Astrocyte of the hippocampus (primary cell): ENCODE measurements around the gene SEMA6A.

Experiments
- DNase-seq: peaks from one replicate; pipeline ENCODE4 v3.0.0; 2011; ENCODE audit warnings: low read depth, low spot score

SEMA6A gene

DNA sequence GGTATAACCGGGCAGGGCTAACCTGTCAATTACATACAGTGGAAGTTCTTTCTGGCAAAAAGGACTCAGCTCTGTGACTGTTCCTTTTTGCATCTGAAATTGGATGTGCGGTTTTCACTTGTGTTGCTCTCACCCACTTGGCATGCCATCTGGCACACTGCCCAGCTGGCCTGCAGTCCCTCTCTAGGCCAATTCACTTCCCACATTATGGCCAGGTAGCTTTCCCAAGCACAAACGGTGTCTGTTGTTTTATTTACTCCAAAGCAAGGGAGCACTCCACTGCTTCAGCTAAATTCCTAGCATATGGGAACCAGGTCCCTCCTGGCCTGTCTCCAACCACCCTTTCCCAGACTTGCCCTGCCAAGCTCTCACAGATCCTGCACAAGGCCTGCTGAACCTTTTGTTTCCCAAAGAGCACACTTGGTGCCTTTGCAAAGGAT lies 132.5 kb downstream of the SEMA6A start:
- DNase-seq: peak; percentile 96

- DNase-seq: no peak
These were observed 133.4 kb downstream of the SEMA6A start for GRCh38 chr5:116441223-116441622.

DNA sequence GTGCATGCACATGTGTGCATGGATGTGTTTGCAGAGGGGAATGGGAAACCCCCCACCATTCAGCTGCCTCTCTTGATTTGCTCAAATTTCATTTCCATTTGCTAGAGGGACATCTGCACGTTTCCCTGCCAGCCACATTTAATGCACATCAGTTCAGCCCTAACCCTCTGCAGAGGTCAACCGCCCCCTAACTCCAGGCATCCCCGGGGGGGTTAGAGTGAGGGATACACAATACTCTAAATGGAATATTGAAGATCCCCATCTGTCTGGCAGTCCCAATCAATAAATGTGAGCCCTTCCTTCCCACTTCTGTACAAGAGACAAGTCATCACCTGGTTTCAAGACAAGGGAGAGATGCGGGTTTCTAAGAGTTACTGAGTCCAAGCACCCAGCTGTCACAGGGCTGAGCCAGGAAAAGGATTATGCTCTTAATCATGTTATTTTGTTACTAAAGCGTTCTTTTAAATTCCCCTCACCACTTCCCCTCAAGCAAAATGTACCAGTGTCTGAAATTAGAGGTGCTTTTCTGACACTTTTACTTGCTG lies 134.1 kb downstream of the SEMA6A start:
- no peak for DNase-seq

- no peak for DNase-seq
These were observed 134.7 kb downstream of the SEMA6A start for GRCh38 chr5:116439905-116440304.

GRCh38 chr5:116438979-116439554 lies 135.6 kb downstream of the SEMA6A start:
- no peak for DNase-seq

- no peak for DNase-seq
These were observed 136.6 kb downstream of the SEMA6A start for GRCh38 chr5:116437922-116438578.

- DNase-seq: no peak
These were observed 137.3 kb downstream of the SEMA6A start for GRCh38 chr5:116437351-116437705.

- DNase-seq: no peak
These were observed 137.8 kb downstream of the SEMA6A start for GRCh38 chr5:116436674-116437350.

DNA sequence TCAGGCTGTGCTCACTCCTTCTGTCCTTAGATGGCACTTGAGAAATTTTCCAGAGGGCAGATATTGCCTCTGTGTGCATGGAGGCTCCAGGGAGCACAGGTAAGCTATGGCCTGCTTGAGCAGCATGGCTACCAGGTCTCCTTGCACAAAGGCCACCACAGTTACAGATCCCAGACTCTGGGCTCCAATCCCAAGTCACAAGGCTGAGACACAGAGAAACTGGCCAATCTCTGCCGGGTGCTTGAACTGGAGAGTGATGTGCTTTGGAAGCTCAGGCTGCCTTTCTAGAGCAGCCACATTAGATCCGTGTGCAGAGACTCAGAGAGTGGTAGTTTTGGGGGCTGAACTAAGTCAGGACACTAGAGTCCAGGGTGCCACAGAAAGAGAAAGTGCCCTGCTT lies 145.7 kb downstream of the SEMA6A start:
- no peak for DNase-seq

GRCh38 chr5:116428413-116428812 lies 146.2 kb downstream of the SEMA6A start:
- no peak for DNase-seq

DNA sequence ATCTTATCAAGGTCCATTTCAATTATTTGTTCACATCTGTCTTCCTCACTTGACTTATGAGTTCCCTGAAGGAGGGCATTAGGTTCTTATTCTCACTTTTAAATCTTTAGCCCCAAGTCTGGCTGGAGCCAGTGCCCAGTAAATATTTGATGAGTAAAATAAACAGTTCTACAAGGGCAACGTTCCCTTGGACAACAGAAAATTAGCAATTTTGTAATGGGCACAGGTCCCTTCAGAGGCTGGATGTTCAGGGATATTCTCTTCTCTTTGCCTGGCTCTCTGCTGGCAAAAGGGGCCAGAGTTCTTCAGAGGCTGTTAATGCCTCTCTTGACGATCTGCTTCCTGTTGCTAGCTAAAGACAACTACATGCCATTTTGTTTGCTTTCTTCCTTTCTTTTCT lies 149.7 kb downstream of the SEMA6A start:
- DNase-seq: no peak

DNA sequence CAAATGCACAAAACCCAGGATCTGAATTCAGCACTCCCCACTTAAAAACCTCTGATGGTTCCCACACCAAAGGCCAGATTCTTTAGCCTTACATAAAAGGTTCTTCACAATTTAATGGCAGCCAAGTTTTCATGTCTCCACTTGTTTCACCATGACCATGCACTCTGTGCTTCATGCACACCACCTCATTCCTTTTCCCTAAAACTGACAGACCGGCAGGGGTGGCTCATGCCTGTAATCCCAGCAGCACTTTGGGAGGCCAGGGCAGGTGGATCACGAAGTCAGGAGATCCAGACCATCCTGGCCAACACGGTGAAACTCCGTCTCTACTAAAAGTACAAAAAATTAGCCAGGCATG lies 150.4 kb downstream of the SEMA6A start:
- no peak for DNase-seq

DNA sequence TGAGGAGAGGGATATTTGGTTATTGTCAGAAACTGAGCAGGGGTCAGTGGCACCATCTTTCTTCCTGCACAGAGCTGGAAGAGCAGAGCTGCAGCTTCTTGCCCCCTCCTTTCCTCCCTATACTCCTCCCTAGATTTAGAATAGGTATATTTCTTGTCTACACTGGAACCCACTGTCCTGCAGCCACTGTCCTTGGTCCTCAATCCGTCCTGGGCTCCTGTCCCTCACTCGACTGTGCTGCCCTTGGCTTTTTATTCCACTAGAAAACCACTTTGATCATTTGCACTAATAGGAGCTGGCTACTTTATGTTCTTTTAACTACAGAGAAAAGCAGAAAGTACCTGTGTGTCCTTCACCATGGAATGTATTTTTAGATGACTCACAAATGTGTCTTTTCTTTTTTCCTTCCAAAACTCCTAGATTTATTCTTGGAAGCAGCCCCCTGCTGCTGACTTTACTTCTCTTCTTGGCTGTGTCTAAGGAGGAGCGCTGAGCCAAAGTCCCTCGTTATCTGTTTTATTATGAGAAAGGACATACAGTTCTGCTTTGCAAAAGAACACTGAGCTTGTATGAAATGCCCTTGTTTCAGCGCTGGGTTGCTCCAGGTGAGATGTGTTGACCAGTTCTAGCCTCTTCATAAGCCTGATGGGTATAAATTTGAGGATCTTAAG lies 150.9 kb downstream of the SEMA6A start:
- no peak for DNase-seq

DNA sequence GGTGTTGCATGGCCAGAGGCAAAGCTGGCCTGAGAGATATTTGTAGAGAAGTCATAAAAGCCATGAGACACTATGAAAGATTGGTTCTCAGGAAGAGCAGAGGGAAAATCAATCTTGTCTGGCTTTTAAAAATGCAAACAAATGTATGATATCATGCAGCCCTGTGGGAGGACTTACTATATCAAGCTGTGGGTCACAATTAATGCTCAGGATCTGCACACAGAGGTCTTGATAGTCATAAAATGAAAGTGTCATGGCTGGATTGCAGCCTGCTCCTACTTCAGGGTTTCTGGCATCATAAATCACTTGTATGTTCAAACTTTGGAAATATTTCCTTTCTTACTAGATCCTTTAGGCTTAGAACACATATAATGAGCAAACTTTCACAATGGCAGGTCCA lies 151.5 kb downstream of the SEMA6A start:
- DNase-seq: no peak

GRCh38 chr5:116421080-116421629 lies 153.5 kb downstream of the SEMA6A start:
- no peak for DNase-seq

- no peak for DNase-seq
These were observed 154.1 kb downstream of the SEMA6A start for GRCh38 chr5:116420540-116420939.

DNA sequence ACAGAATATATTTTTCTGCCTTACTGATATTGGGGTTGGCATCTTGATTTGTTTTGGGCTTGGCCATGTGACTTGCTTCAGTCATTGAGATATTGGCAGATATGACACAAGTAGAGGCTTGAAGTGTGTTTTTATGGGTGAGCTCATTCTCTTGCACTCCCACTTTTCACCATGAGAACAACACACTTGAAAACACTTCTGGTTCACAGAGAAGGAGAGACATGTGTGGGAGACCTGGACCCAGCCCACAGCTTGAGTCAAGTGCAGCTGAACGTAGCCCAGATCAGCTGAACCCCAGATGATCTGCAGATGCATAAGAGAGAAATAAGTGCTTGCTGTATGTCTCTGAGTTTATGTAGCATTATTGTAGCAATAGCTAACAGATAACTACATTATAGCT lies 155.4 kb downstream of the SEMA6A start:
- no peak for DNase-seq

DNA sequence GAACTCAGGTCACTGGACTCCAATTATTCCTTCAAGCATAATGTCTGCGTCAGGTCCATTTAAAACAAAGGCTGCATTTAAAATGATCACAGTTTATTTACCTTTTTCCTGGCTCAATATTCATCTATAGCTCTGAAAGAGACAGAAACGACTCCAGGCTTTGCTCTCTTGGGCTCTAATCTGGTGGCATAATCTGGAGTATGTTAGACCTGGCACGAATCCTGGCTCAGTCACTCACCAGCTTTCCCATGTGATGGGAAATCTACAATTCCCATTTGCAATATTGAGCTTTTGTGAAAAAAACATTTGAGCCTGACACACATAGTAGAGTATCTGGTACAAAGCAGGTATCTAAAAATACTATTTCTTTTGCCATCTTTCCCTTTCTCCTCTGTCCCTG lies 155.8 kb downstream of the SEMA6A start:
- DNase-seq: no peak

- DNase-seq: no peak
These were observed 156.6 kb downstream of the SEMA6A start for GRCh38 chr5:116418016-116418415.

DNA sequence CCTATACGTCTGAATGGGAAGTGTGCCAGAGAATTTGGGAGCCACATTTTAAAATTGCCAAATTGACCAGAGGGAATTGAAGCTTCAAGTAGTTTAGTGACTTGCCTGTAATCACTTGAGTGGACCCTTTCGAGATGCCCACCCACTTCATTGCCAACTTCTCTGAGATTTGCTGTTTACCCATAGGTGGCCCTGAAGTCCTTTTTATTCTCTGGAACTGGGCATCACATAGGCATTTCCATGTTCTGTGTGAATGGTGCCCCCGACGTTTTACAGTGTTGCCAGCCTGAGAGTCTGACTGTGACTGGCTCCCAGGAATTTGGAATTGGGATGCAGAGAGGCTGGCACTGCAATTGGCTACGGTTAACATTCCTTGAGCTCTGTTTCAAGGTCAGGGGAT lies 158.6 kb downstream of the SEMA6A start:
- DNase-seq: no peak

- DNase-seq: peak; percentile 51
These were observed 159.4 kb downstream of the SEMA6A start for GRCh38 chr5:116415182-116415581.

GRCh38 chr5:116411101-116411571 lies 163.5 kb downstream of the SEMA6A start:
- DNase-seq: no peak
